Smooth muscle cell of the brain vasculature (primary cell): Measurements from ENCODE around the gene LPIN3.

Source experiments
- DNase-seq: peaks from one replicate; pipeline ENCODE4 v3.0.0-alpha.2; 2012; ENCODE audit warnings: low read depth, low spot score

The LPIN3 gene

DNA sequence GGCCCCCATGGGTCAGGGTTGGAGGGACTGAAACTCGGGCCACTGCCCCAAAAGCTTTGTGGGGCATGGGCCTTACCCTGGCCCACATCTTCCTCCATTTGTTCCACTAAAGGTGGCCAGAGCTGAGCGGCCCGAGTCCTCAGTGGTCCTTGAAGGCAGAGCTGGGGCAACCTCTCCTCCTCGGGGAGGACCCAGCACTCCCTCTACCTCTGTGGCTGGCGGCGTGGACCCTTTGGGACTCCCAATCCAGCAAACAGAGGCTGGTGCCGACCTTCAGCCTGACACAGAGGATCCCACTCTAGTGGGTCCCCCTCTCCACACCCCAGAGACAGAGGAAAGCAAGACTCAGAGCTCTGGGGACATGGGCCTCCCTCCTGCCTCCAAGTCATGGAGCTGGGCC lies 9.3 kb downstream of the LPIN3 start:
- no peak for DNase-seq

GRCh38 chr20:41350408-41350962 lies 9.9 kb downstream of the LPIN3 start:
- DNase-seq = no peak

GRCh38 chr20:41352106-41352505 lies 11.5 kb downstream of the LPIN3 start:
- no peak for DNase-seq

DNA sequence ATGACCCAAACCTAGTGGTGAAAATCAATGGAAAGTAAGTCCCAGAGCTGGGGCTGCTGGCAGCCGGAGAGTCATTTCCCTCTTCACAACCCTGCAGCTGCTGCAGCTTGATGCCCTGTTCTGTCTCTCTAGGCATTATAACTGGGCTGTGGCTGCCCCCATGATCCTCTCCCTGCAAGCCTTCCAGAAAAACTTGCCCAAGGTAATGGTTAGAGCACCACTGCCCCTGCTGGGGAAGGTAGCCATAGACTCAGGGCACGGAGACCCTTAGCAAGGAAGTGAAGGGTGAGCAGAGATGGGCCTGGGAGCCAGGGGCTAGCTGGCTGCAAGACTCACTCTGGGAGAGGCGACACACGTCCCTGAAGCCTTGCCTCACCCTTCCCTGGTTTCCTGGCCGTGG lies 12.0 kb downstream of the LPIN3 start:
- no peak for DNase-seq

DNA sequence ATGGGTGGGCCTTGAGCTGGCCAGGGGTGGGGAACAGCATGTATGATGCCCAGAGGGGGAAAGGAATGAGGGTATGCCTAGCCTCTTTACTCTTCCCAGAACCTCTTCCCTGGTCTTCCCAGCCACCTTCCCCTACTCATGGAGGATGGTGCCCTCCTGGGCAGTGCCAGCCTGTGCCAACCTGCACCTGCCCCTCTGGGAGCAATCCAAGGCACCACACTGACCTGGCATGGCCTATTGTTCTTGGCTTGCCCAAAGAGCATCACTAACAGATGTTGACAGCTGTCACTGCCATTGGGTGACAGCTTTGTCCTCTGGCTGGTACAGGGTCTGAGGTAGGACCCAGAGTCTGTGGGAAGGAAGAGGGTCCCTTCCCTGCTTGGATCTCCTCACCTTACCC lies 12.9 kb downstream of the LPIN3 start:
- no peak for DNase-seq

GRCh38 chr20:41355192-41355591 lies 14.6 kb downstream of the LPIN3 start:
- DNase-seq = no peak

DNA sequence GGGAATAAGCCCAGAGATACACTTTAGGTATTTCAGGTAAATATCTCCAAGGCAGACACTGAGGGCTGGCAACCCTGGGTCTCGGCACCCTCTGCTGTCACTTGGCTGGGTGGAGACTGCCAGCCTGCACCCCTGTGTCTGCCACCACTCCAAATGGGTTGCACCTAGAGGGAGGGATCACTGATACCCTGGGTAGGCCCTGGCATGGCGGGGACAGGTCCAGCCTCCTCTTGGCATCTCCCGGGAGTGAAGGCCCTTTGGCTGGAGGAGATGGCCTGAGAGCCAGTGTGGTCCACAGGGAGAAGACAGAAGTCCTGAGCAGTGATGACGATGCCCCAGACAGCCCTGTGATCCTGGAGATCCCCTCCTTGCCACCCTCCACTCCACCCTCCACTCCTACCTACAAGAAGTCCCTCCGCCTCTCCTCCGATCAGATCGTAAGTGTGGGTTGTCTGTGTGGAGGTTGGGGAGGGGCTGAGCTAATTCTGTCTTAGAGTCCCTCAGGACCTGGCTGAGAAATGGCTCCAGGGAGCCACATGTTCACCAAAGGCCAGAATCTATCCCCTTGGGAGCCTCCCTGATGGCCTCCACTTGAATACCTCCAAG lies 15.1 kb downstream of the LPIN3 start:
- no peak for DNase-seq

DNA sequence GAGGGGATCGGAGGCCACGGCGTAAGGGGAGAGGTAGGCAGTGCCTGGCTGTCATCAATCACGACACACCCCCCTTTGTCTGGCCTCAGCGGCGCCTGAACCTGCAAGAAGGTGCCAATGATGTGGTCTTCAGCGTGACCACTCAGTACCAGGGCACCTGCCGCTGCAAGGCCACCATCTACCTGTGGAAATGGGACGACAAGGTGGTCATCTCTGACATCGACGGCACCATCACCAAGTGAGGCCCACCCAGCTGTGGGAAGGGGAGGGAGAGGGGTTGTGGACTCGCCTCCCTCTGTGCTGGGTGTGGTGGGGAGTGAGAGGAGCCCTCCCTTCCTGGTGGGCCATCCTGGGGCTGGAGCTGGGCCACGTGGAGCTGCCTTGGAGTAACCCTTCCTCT lies 16.3 kb downstream of the LPIN3 start:
- no peak for DNase-seq

GRCh38 chr20:41357424-41358163 lies 17.0 kb downstream of the LPIN3 start:
- DNase-seq = no peak

DNA sequence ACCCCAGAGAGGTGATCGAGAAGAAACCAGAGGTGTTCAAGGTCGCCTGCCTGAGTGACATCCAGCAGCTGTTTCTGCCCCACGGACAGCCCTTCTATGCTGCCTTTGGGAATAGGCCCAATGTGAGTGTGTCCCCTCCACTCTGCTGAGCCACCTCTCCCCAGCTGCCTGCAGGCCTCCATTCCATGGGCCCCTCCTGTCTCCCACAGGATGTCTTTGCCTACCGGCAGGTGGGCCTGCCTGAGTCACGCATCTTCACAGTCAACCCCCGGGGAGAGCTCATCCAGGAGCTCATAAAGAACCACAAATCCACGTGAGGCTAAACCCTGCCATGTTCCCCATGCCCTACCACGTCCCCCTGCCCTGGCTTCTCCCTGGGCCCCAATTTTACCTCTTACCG lies 17.6 kb downstream of the LPIN3 start:
- no peak for DNase-seq

DNA sequence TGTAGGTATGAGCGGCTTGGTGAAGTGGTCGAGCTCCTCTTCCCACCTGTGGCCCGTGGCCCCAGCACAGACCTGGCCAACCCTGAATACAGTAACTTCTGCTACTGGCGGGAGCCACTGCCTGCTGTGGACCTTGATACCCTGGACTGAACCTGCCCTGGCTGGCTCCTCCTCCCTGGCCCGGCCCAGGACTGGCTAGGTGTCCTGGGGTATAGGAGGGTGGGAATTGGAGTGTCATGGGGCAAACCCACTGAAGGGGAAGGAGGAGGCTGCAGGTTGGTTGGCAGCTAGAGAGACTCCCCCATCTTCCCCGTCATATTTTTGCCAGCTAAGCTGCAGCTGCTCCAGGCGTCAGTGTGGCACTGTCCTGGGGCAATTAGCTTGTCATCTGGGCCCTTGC lies 18.1 kb downstream of the LPIN3 start:
- no peak for DNase-seq

GRCh38 chr20:41359541-41360011 lies 19.0 kb downstream of the LPIN3 start:
- DNase-seq = no peak

- DNase-seq = no peak
Measured at GRCh38 chr20:41360831-41361756, 20.5 kb downstream of the LPIN3 start.

GRCh38 chr20:41361757-41362747 lies 21.4 kb downstream of the LPIN3 start:
- DNase-seq = no peak

DNA sequence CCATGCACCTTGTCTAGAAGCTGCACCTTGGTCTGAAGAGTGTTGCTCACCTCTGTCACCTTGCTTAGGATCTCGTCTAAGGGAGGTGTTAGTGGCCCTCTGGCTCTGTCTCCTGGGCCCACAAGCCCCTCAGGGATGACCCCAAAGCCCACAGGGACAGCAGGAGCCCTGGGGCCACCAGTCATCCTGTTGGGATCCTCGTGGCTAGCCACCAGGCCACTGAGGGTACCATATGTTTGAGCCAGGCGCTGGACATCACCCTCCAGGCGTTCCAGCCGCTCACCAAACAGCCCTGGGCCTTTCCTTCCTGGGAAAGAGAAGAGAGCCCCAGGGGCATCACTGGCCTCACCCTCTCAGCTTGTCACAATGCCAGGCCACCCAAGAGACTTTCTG lies 22.1 kb downstream of the LPIN3 start:
- DNase-seq = no peak

- no peak for DNase-seq
Measured at GRCh38 chr20:41363601-41364000, 23.0 kb downstream of the LPIN3 start.

GRCh38 chr20:41364236-41364855 lies 23.7 kb downstream of the LPIN3 start:
- DNase-seq = no peak

GRCh38 chr20:41364967-41365765 lies 24.5 kb downstream of the LPIN3 start:
- DNase-seq = no peak

GRCh38 chr20:41365777-41366545 lies 25.3 kb downstream of the LPIN3 start:
- no peak for DNase-seq
